ENCODE data around the gene SREBF2. TPM values are rescaled to one million over a fixed set of nuclear protein-coding genes. Genes with fewer than 3 reads are reported as not detected.

Gene SREBF2
- total RNA-seq, 3 donors from 2014 or later (not counting 1 experiment from before 2014, with no cell fraction given), result 101 to 106 (median 105) TPM

GRCh38 chr22:41870786-41871185 is 37.9 kb downstream of the SREBF2 start:
- H3K4me3 ChIP-seq (ENCODE audit: low read length), result no peak overlapping the region
- peaks cover 14% of the 10 kb centered on the region for H3K4me1 ChIP-seq (ENCODE audit: control insufficient read depth, insufficient read depth, low read length)
- H3K9me3 ChIP-seq (ENCODE audit: control insufficient read depth, insufficient read depth, low read length), result no peaks in the 10 kb centered on the region
- no peak for ATAC-seq
- Mint-ChIP-seq H3K9me3 (no peaks in the 10 kb centered on the region), H3K4me1 (peaks cover 0 to 16% of the 10 kb centered on the region in 2 donors), H3K36me3 (peaks cover 7% of the 10 kb centered on the region), H3K4me3 (no peak overlapping the region), H3K27me3 (ENCODE audit: low read depth in 2 of 2) (no peaks in the 10 kb centered on the region), H3K27ac (no peak overlapping the region)
- H3K36me3 ChIP-seq (ENCODE audit: control insufficient read depth, insufficient read depth, low read length), result peaks cover 52% of the 10 kb centered on the region
- H3K27me3 ChIP-seq (ENCODE audit: control insufficient read depth, insufficient read depth, low read length), result no peaks in the 10 kb centered on the region
- 100% methylated on average over 3 of the region's 4 CpGs for WGBS (ENCODE audit: insufficient coverage)
- intact Hi-C loops (cut with micrococcal nuclease), result no loop called here
- no peak for DNase-seq
- no peak overlapping the region for H3K27ac ChIP-seq (ENCODE audit: low read length)
- no peak for TF ChIP-seq CTCF (IDR thresholded peaks at IDR 0.05)

- peak overlapping the region; percentile 19 for H3K27ac ChIP-seq (ENCODE audit: low read length)
- Mint-ChIP-seq H3K9me3 (no peaks in the 10 kb centered on the region), H3K4me3 (no peak overlapping the region), H3K4me1 (peaks cover 0 to 16% of the 10 kb centered on the region in 2 donors), H3K27ac (peak overlapping the region; percentile 45 to 58), H3K36me3 (peaks cover 13% of the 10 kb centered on the region), H3K27me3 (ENCODE audit: low read depth in 2 of 2) (no peaks in the 10 kb centered on the region)
- intact Hi-C loops (cut with micrococcal nuclease), result no loop called here
- H3K27me3 ChIP-seq (ENCODE audit: control insufficient read depth, insufficient read depth, low read length), result no peaks in the 10 kb centered on the region
- peak in 1 of 2 donors; percentile 76 for DNase-seq
- H3K4me3 ChIP-seq (ENCODE audit: low read length), result no peak overlapping the region
- H3K4me1 ChIP-seq (ENCODE audit: control insufficient read depth, insufficient read depth, low read length), result peaks cover 14% of the 10 kb centered on the region
- H3K9me3 ChIP-seq (ENCODE audit: control insufficient read depth, insufficient read depth, low read length), result no peaks in the 10 kb centered on the region
- 34% methylated on average over 4 of the region's 5 CpGs for WGBS (ENCODE audit: insufficient coverage)
- H3K36me3 ChIP-seq (ENCODE audit: control insufficient read depth, insufficient read depth, low read length), result peaks cover 62% of the 10 kb centered on the region
- TF ChIP-seq CTCF (IDR thresholded peaks at IDR 0.05), result no peak
- ATAC-seq, result peak in 2 of 3 donors; percentile 61 to 70
Observed at GRCh38 chr22:41873391-41873790, 40.5 kb downstream of the SREBF2 start.

- Mint-ChIP-seq H3K27me3 (ENCODE audit: low read depth in 2 of 2) (no peaks in the 10 kb centered on the region), H3K4me3 (no peak overlapping the region), H3K4me1 (peaks cover 0 to 16% of the 10 kb centered on the region in 2 donors), H3K27ac (peak overlapping the region in 1 of 2 donors; percentile 58), H3K9me3 (no peaks in the 10 kb centered on the region), H3K36me3 (peaks cover 14% of the 10 kb centered on the region)
- Histone ChIP-seq H3K4me1 (ENCODE audit: control insufficient read depth, insufficient read depth, low read length) (peaks cover 14% of the 10 kb centered on the region), H3K4me3 (ENCODE audit: low read length) (no peak overlapping the region), H3K9me3 (ENCODE audit: control insufficient read depth, insufficient read depth, low read length) (no peaks in the 10 kb centered on the region), H3K36me3 (ENCODE audit: control insufficient read depth, insufficient read depth, low read length) (peaks cover 57% of the 10 kb centered on the region), H3K27me3 (ENCODE audit: control insufficient read depth, insufficient read depth, low read length) (no peaks in the 10 kb centered on the region), H3K27ac (ENCODE audit: low read length) (no peak overlapping the region)
- DNase-seq, result no peak
- 98% methylated on average over 2 of the region's 2 CpGs for WGBS (ENCODE audit: insufficient coverage)
- ATAC-seq, result no peak
- intact Hi-C loops (cut with micrococcal nuclease), result no loop called here
- no peak for TF ChIP-seq CTCF (IDR thresholded peaks at IDR 0.05)
Observed at GRCh38 chr22:41874090-41874489, 41.2 kb downstream of the SREBF2 start.

All from natural killer cell (primary cell).